Measurements from ENCODE around the gene CFAP20.
"Not testable (repeated sequence)": the region's sequence is repeated elsewhere in the genome, so short reads cannot be mapped to it uniquely, and the experiment has no call there.

CFAP20 gene

GRCh38 chr16:58099097-58099955, 29.9 kb downstream of the CFAP20 start:
- no peak for DNase-seq
- Histone ChIP-seq H3K36me3 (ENCODE audit: control insufficient read depth, insufficient read depth, low read length) (no peaks in the 10 kb centered on the region), H3K27me3 (replicated peaks; ENCODE audit: control insufficient read depth, insufficient read depth, low read length, poor library complexity, severe bottlenecking) (no peaks in the 10 kb centered on the region), H3K4me3 (ENCODE audit: insufficient read depth, low read depth, low read length, poor library complexity, severe bottlenecking) (no peak overlapping the region), H3K9me3 (ENCODE audit: control insufficient read depth, low read length) (no peaks in the 10 kb centered on the region), H3K27ac (ENCODE audit: insufficient read depth, low read length, poor library complexity, severe bottlenecking) (no peak overlapping the region), H3K4me1 (ENCODE audit: control insufficient read depth, insufficient read depth, low read length, poor library complexity, severe bottlenecking) (no peaks in the 10 kb centered on the region)

GRCh38 chr16:58098207-58099096, 30.7 kb downstream of the CFAP20 start:
- Histone ChIP-seq H3K4me1 (ENCODE audit: control insufficient read depth, insufficient read depth, low read length, poor library complexity, severe bottlenecking) (no peaks in the 10 kb centered on the region), H3K27me3 (replicated peaks; ENCODE audit: control insufficient read depth, insufficient read depth, low read length, poor library complexity, severe bottlenecking) (no peaks in the 10 kb centered on the region), H3K27ac (ENCODE audit: insufficient read depth, low read length, poor library complexity, severe bottlenecking) (no peak overlapping the region), H3K36me3 (ENCODE audit: control insufficient read depth, insufficient read depth, low read length) (no peaks in the 10 kb centered on the region), H3K9me3 (ENCODE audit: control insufficient read depth, low read length) (no peaks in the 10 kb centered on the region), H3K4me3 (ENCODE audit: insufficient read depth, low read depth, low read length, poor library complexity, severe bottlenecking) (no peak overlapping the region)
- DNase-seq = no peak

- DNase-seq = no peak
- H3K27me3 ChIP-seq (replicated peaks; ENCODE audit: control insufficient read depth, insufficient read depth, low read length, poor library complexity, severe bottlenecking) = no peaks in the 10 kb centered on the region
- no peak overlapping the region for H3K27ac ChIP-seq (ENCODE audit: insufficient read depth, low read length, poor library complexity, severe bottlenecking)
- no peaks in the 10 kb centered on the region for H3K36me3 ChIP-seq (ENCODE audit: control insufficient read depth, insufficient read depth, low read length)
- H3K9me3 ChIP-seq (ENCODE audit: control insufficient read depth, low read length) = no peaks in the 10 kb centered on the region
- H3K4me1 ChIP-seq (ENCODE audit: control insufficient read depth, insufficient read depth, low read length, poor library complexity, severe bottlenecking) = no peaks in the 10 kb centered on the region
- H3K4me3 ChIP-seq (ENCODE audit: insufficient read depth, low read depth, low read length, poor library complexity, severe bottlenecking) = no peak overlapping the region
These were observed 32.9 kb downstream of the CFAP20 start for GRCh38 chr16:58096249-58096648.

- not testable (repeated sequence) for H3K4me1 ChIP-seq (ENCODE audit: control insufficient read depth, insufficient read depth, low read length, poor library complexity, severe bottlenecking); H3K9me3 ChIP-seq (ENCODE audit: control insufficient read depth, low read length); H3K27ac ChIP-seq (ENCODE audit: insufficient read depth, low read length, poor library complexity, severe bottlenecking); DNase-seq; H3K27me3 ChIP-seq (replicated peaks; ENCODE audit: control insufficient read depth, insufficient read depth, low read length, poor library complexity, severe bottlenecking); H3K4me3 ChIP-seq (ENCODE audit: insufficient read depth, low read depth, low read length, poor library complexity, severe bottlenecking); H3K36me3 ChIP-seq (ENCODE audit: control insufficient read depth, insufficient read depth, low read length)
These were observed 33.6 kb downstream of the CFAP20 start for GRCh38 chr16:58095575-58095960.

GRCh38 chr16:58094791-58095574, 34.2 kb downstream of the CFAP20 start:
- Histone ChIP-seq H3K36me3 (ENCODE audit: control insufficient read depth, insufficient read depth, low read length) (no peaks in the 10 kb centered on the region), H3K27ac (ENCODE audit: insufficient read depth, low read length, poor library complexity, severe bottlenecking) (no peak overlapping the region), H3K4me3 (ENCODE audit: insufficient read depth, low read depth, low read length, poor library complexity, severe bottlenecking) (no peak overlapping the region), H3K9me3 (ENCODE audit: control insufficient read depth, low read length) (no peaks in the 10 kb centered on the region), H3K27me3 (replicated peaks; ENCODE audit: control insufficient read depth, insufficient read depth, low read length, poor library complexity, severe bottlenecking) (no peaks in the 10 kb centered on the region), H3K4me1 (ENCODE audit: control insufficient read depth, insufficient read depth, low read length, poor library complexity, severe bottlenecking) (no peaks in the 10 kb centered on the region)
- no peak for DNase-seq

- Histone ChIP-seq H3K27me3 (replicated peaks; ENCODE audit: control insufficient read depth, insufficient read depth, low read length, poor library complexity, severe bottlenecking) (no peaks in the 10 kb centered on the region), H3K9me3 (ENCODE audit: control insufficient read depth, low read length) (no peaks in the 10 kb centered on the region), H3K27ac (ENCODE audit: insufficient read depth, low read length, poor library complexity, severe bottlenecking) (no peak overlapping the region), H3K4me1 (ENCODE audit: control insufficient read depth, insufficient read depth, low read length, poor library complexity, severe bottlenecking) (no peaks in the 10 kb centered on the region), H3K4me3 (ENCODE audit: insufficient read depth, low read depth, low read length, poor library complexity, severe bottlenecking) (no peak overlapping the region), H3K36me3 (ENCODE audit: control insufficient read depth, insufficient read depth, low read length) (no peaks in the 10 kb centered on the region)
- DNase-seq = no peak
These were observed 35.2 kb downstream of the CFAP20 start for GRCh38 chr16:58094026-58094425.

GRCh38 chr16:58090396-58090795, 38.8 kb downstream of the CFAP20 start:
- not testable (repeated sequence) for H3K9me3 ChIP-seq (ENCODE audit: control insufficient read depth, low read length); H3K36me3 ChIP-seq (ENCODE audit: control insufficient read depth, insufficient read depth, low read length); H3K27ac ChIP-seq (ENCODE audit: insufficient read depth, low read length, poor library complexity, severe bottlenecking); H3K4me3 ChIP-seq (ENCODE audit: insufficient read depth, low read depth, low read length, poor library complexity, severe bottlenecking); H3K4me1 ChIP-seq (ENCODE audit: control insufficient read depth, insufficient read depth, low read length, poor library complexity, severe bottlenecking); DNase-seq; H3K27me3 ChIP-seq (replicated peaks; ENCODE audit: control insufficient read depth, insufficient read depth, low read length, poor library complexity, severe bottlenecking)

GRCh38 chr16:58088091-58088490, 41.1 kb downstream of the CFAP20 start:
- Histone ChIP-seq H3K4me1 (ENCODE audit: control insufficient read depth, insufficient read depth, low read length, poor library complexity, severe bottlenecking) (no peaks in the 10 kb centered on the region), H3K27me3 (replicated peaks; ENCODE audit: control insufficient read depth, insufficient read depth, low read length, poor library complexity, severe bottlenecking) (no peaks in the 10 kb centered on the region), H3K27ac (ENCODE audit: insufficient read depth, low read length, poor library complexity, severe bottlenecking) (no peak overlapping the region), H3K4me3 (ENCODE audit: insufficient read depth, low read depth, low read length, poor library complexity, severe bottlenecking) (no peak overlapping the region), H3K9me3 (ENCODE audit: control insufficient read depth, low read length) (no peaks in the 10 kb centered on the region), H3K36me3 (ENCODE audit: control insufficient read depth, insufficient read depth, low read length) (no peaks in the 10 kb centered on the region)
- DNase-seq = no peak

- no peaks in the 10 kb centered on the region for H3K9me3 ChIP-seq (ENCODE audit: control insufficient read depth, low read length)
- no peaks in the 10 kb centered on the region for H3K36me3 ChIP-seq (ENCODE audit: control insufficient read depth, insufficient read depth, low read length)
- H3K4me1 ChIP-seq (ENCODE audit: control insufficient read depth, insufficient read depth, low read length, poor library complexity, severe bottlenecking) = no peaks in the 10 kb centered on the region
- H3K27me3 ChIP-seq (replicated peaks; ENCODE audit: control insufficient read depth, insufficient read depth, low read length, poor library complexity, severe bottlenecking) = no peaks in the 10 kb centered on the region
- H3K27ac ChIP-seq (ENCODE audit: insufficient read depth, low read length, poor library complexity, severe bottlenecking) = no peak overlapping the region
- no peak for DNase-seq
- no peak overlapping the region for H3K4me3 ChIP-seq (ENCODE audit: insufficient read depth, low read depth, low read length, poor library complexity, severe bottlenecking)
These were observed 41.8 kb downstream of the CFAP20 start for GRCh38 chr16:58087209-58087913.
